ENCODE results near the gene NCOR1.
"Not testable (repeated sequence)": the region's sequence is repeated elsewhere in the genome, so short reads cannot be mapped to it uniquely, and the experiment has no call there.

Gene NCOR1

DNA sequence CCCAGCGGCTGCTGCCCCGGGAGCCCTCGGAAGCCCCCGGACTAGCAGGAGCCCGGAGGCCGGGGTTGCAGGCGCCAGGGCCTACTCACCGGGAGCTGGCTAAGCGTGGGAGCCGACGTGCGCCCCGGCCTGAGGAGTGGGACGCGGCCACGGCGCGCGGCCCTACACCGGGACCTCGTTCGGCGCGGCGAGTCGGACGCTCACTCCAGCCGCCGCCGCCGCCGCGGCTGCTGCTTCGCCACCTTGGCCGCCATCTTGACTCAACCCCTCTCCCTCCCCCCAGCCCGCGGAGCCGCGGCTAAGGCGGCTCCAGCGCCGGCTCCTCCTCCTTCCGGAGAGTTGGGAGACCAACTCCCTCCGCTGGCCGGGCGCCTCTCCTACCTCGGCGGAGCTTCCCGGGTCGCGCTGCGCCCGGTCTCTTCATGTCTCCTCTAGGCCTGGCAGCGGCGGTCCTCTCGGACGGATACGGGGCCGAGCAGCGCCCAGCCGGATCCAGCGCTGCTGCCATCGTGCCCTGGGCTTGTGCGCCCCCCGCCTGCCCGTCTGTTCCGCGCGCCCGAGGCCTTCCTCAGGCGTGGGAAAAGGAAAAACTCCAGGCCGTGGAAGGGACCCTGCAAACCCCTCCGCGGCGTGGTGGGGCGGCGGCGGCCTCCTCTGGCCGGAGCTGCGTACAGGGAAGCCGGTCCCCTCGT, at the start of gene NCOR1:
NCOR1 (minus strand) TSS at position 262 of the 692 bp plus-strand sequence. CDS start 20,965 bp downstream, outside the sequence.
- DNase-seq = peak; percentile 98

DNA sequence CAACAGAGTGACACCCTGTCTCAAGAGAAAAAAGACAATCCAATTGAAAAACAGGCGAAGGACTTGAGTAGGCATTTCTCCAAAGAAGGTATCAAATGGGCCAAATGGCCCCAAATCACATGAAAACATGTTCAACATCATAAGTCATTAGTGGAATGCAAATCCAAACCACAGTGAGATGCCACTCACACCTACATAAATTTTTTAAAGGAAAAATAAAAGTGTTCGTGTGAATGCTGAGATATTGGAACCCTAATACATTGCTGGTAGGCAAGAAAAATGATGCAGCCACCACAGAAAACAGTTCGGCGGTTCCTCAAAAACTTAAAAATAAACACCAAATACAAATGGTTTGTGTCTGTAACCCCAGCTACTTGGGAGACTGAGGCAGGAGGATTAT, 46.9 kb upstream of the NCOR1 start:
- no peak for DNase-seq

DNA sequence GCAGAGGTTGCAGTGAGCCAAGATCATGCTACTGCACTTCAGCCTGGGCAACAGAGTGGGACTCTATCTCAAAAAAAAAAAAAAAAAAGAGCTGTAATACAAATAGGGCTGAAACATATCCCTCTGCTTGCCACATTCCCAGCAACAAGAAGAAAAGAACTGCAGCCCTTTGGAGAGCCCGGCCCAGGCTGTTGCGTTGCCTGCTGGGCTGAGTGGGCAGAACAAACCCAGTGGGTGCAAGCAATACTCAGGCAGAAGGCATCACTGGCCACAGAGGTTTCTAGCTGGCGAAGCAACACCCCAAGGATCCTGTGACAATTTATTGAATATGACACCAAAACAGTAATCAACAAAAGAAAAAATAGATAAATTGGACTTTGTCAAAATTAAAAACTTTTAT, 45.7 kb upstream of the NCOR1 start:
- no peak for DNase-seq

DNA sequence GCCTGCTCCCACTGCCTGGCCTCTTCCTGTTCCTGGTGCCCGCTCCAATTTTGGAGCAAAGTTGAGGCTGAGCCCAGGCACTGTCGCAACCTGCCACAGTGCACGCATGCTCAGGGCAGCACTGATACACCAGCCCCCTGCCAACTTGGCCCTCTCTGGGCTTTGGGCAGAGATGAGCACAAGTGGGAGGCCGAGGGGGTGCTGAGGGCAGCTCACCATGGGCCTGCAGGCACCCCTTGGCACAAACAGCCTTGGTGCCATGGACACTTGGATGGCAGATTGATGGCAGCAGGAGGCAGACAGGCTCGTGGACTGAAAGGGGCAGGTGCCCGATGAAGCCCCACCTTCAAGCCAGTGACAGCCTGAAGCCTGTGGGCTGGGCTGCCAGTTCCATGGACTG, 44.6 kb upstream of the NCOR1 start:
- no peak for DNase-seq

DNA sequence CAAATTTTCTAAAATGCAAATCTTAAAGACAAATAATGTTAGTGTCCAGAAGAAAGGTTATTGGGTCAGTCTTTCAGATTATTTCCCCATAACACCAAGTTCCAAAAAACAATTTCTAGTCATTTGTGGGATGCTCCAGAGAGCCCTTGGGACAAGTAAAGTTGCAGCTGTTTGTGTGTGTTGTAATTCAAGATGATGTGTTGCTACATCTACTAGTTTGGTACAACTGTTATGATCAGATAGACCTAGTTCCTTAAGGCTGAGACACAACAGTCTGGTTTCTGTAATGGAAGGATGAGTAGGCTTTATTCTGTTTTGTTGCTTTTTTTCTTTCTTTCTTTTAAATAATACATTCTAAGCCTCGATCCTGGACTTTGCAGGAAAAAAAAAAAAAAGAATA, 43.6 kb upstream of the NCOR1 start:
- DNase-seq = peak; percentile 52

DNA sequence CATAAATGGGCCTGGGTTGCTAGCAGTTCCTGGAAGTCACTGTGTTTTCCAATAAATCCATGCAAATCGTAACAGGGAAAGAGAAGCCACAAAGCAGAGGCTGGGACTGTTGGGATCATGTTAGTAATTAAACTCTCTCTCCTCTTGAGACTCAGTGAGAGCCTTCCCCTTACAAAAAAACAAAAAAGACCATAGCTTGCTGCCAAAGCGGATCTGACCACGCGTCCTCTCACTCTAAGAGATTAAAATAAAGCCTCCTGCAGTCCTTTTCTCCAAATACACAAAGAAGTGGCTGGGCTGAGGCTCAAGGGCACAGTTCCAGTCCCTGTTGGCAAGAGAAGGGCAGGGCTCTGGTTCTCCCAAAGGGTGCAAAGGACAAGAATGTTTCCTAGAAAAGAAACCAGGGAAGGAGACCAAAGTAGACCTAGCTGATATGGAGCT, 40.2 kb upstream of the NCOR1 start:
- no peak for DNase-seq

DNA sequence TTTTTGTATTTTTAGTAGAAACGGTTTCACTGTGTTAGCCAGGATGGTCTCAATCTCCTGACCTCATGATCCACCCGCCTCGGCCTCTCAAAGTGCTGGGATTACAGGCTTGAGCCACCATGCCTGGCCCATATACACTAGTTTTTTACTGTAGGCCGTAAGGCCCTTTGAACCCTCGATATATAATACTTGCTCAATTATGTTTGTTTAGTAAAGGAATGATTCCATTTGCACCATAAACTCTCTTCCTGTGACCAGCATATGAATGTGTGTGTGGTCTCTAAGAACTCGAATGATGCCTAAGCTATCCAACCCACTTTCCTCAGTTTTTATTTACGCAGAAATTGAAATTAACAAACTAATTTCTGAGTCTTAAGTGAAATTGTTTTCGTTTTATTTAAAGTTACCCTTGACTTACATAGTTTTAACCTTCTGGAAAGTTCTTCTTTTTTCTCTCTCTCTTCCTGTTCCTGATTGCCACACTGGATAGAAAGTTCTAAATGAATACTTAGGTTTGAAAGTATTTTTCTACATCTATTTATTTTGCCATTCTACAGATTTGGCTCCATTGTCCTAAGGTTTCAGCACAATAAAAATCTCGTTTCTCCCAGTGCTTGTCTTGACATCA, 39.6 kb upstream of the NCOR1 start:
- DNase-seq = no peak

DNA sequence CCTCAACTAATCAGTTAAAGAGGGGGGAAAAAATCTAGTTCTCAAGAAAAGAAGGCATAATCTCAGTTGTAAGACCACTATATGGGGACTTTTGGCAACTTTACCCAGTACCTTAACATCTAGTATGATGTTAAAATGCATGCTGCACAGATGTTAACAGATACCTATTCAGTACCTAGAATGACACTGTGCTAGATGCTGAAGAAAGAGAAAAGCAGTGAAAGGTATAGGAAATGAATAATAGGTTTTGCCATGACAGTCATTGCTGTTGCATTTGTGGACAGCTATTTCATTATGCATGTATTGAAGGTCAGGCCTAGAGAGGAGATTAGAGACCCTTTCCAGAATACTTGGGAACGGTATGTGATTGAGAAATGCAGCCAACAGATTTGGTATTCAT, 36.2 kb upstream of the NCOR1 start:
- DNase-seq = no peak

DNA sequence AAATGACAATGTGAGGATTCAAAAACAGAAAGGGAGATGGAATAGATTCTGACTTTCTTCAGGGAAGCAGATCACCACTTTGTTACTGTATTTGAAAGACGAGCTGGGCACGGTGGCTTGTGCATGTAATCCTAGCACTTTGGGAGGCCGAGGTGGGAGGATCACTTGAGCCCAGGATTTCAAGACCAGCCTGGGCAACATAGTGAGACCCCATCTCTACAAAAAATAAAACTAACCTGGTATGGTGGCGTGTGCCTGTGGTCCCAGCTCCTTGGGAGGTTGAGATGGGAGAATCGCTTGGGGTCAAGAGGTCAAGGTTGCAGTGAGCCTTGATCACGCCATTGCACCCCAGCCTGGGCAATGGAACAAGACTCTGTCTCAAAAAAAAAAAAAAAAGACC, 35.7 kb upstream of the NCOR1 start:
- DNase-seq = no peak

DNA sequence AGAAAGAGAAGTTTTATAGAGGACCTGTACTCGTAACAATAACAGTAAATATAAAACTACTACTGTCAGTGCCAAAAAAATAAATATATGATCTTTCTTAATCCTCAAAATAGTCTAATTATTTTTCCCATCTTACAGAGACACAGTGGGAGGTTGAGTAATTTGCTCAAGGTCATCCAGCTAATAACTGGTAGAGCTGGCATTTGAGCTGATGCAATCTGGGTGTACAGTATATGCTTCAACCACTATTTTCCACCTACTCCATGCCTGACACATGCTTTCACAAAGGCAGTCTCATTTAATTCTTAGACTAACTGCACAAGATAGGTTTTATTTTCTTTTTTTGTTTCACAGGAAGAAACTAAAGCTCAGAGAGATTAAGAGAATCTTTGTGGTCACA, 35.3 kb upstream of the NCOR1 start:
- no peak for DNase-seq

DNA sequence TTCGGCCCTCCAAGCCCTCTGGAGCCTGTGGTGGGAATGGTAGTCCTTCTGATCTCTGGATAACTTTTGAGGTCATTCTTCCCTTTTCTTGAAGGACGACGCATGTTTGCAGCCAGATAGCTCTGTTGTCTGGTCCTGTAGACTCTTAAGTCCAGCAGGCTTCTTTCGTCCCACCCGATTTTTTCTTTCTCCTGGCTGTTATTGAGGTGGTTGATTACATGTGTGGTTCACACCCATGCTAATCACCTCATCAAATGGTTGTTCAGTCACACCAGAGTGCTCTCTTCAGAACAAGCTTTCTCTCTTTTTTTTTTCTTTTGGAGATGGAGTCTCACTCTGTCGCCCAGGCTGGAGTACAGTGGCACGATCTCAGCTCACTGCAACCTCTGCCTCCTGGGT, 32.3 kb upstream of the NCOR1 start:
- DNase-seq = no peak

DNA sequence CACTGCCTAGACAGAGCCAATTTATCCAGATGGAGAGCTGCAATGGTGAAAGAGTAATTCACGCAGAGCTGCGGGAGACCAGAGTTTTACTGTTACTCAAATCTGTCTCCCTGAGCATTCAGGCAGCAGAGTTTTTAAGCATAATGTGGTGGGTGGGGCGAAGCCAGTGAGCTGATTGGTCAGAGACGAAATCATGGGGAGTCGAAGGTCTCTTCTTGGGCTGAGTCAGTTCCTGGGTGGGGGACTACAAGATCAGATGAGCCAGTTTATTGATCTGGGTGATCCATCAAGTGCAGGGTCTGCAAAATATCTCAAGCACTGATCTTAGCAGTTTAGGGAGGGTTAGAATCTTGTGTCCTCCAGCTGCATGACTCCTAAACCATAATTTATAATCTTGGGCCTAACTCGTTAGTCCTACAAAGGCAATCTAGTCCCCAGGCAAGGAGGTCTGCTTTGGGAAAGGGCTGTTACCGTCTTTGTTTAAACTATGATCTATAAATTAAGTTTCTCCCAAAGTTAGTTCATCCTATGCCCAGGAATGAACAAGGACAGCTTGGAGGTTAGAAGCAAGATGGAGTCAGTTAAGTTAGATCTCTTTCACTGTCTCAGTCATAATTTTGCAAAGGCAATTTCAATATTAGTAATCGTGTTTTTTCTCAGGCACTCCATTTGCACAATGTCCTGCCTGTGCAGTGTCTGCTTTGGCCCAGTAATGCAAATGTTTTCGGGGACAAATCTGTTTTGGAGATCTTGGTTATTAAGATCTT, 28.6 kb upstream of the NCOR1 start:
- no peak for DNase-seq

DNA sequence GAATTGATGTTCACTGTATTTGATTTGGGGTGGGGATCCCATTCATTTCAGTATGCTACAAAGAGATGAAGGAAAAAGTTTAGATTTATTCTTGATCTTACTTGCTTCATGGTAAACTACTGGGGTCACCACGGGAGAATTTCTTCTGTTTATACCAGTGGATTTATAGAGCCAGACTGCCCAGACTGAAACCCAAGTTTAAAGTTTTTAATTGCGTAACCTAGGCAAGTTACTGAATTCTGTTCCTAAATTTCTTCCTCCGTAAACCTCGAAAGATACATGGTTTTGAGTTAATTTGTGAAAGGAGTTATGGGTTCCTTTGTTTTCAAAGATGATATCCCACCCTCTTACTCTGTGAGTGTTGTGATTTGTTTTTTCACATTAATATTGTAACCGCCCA, 28.1 kb upstream of the NCOR1 start:
- DNase-seq = no peak

DNA sequence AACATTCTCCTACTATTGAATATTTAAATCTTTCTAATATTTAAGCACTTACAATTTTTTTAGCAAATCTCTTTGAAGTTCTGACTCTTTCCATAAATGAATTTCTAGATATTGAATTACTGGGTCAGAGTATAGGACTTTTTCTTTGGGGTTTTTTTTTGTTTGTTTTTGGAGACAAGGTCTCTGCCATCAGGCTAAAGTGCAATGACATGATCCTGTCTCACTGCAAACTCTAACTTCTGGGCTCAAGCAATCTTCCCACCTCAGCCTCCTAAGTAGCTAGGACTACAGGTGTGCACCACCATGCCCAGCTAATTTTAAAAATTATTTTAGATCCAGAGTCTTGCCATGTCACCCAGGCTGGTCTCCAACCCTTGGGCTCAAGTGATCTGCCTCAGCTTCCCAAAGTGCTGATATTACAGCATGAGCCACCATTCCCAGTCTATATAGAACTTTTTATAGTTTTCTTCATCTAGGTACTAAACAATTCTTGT, 26.6 kb upstream of the NCOR1 start:
- no peak for DNase-seq

DNA sequence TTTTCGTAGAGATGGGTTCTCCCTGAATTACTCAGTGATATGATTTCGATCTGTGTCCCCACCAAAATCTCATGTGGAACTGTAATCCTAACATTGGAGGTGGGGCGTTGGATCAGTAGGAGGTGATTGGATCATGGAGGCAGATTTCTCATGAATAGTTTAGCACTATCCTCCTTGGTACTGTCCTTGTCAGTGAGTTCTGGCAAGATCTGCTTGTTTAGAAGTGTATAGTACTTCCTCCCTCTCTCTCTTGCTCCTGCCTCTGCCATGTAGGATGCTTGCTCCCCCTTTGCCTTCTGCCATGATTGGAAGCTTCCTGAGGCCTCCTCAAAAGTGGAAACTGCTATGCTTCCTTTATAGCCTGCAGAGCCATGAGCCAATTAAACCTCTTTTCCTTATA, 24.6 kb upstream of the NCOR1 start:
- DNase-seq = no peak

DNA sequence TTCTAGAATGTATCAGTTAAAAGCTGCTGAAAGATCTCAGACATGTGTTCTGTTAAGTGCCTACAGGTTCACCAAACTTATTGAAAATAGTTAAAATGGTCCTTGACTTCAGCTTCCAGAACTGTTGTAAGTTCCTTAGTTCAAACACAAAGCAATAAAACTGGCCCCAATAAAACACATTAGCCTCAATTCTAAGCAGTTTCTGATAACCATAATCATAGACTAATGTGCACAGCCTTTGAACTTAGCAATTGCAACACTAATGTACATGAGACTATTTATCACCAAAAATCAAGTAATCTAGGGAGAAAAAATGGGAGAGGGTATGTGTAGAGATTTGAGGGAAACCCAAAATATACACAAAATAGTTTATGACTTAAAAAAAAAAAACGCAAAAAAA, 17.1 kb upstream of the NCOR1 start:
- no peak for DNase-seq

DNA sequence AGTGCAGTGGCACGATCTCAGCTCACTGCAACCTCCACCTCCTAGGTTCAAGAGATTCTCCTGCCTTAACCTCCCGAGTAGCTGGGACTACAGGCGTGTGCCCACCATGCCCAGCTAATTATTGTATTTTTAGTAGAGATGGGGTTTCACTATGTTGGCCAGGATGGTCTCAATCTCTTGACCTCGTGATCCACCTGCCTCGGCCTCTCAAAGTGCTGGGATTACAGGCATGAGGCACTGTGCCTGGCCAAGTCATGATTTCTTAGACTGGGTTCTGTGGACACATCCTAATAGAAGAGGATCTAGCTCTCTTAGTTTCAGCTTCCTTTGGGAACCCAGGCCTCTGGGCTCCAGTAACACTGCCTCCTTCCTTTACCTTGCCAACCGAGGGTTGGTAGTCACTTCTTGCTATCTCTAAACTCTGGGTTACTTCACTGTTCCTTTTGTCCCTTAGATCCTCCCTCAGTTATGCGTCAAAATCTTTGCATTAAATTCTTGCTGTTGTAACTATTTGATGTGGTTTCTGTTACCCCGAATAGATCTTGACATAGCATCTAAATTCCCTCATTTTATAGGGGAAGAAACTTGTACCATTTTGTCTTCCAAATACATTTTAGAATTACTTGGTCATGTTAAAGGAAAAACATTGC, 14.7 kb upstream of the NCOR1 start:
- not testable (repeated sequence) for DNase-seq

DNA sequence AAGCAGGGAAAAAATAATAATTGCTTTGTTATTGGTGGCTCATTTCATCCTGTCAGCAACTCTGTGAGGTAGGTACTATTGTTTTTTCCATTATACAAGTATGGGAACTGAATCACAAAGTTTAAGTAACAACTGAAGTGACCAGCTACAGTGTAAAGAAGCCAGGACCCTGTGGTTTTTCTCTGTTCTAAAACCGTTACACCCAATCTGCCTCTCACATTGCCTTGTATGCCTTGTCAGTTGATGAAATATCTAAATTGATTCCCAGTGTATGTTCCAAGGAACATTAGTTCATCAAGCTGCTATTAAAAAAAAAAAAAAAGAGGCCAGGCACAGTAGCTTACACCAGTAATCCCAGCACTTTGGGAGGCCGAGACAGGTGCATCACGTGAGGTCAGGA, 7.1 kb upstream of the NCOR1 start:
- no peak for DNase-seq

DNA sequence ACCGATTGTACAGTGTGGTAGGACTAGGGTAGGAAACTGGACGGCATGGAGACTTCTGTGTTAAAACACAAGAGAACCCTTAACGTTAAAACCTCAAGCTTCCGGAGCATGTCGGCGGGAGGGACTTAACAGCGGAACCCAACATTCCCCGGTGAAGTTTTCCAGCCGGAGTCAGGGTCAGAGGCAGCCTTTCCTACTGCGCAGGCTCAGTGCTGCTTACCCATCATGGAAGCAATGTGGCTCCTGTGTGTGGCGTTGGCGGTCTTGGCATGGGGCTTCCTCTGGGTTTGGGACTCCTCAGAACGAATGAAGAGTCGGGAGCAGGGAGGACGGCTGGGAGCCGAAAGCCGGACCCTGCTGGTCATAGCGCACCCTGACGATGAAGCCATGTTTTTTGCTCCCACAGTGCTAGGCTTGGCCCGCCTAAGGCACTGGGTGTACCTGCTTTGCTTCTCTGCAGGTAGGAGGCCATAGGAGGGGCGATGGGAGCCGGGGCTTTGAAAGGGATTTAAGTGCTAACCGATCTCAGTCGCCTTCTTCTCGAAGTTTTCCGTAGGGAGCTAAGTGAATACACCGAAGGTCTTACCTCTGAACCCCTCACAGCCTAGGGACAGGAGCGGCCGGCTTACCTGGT, 1.8 kb upstream of the NCOR1 start, which contains the start of gene PIGL:
PIGL (plus strand) TSS at position 209 of the 634 bp plus-strand sequence; CDS start at position 226, 17 bp downstream.
- DNase-seq = peak; percentile 98

DNA sequence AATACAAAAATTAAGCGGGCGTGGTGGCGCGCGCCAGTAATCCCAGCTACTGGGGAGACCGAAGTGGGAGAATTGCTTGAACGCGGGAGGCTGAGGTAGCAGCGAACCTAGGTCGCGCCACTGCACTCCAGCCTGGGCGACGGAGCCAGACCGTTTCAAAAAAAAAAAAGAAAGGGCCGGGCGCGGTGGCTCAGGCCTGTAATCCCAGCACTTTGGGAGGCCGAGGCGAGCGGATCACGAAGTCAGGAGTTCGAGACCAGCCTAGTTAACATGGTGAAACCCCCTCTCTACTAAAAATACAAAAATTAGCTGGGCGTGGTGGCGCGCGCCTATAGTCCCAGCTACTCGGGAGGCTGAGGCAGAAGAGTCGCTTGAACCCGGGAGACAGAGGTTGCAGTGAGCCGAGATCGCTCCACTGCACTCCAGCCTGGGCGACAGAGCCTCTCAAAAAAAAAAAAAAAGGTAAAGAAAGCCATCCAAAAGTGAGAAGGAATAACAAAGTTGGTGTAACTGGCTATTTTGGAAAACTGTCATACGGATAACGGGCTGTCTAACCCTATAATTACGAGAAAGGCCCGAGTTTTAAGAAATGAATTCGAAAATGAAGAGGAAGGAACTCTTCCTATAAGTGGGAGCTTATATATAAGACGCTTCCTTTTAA, 1.1 kb upstream of the NCOR1 start:
- not testable (repeated sequence) for DNase-seq

DNA sequence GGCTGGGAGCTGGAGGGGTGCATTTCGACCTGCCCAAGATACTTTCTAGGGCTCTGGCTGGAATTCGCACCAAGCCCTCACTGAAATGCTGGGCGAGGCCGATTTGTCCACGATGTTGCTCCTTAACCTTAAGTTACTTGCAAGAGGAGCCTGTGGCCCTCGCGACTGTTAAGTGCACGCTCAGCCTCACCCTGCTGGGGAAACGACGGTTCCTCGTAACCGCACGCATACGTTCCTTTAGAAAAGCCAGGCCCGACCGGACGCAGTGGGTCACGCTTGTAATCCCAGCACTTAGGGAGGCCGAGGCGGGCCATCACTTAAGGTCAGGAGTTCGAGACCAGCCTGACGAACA, 607 bp upstream of the NCOR1 start:
- DNase-seq = no peak

DNA sequence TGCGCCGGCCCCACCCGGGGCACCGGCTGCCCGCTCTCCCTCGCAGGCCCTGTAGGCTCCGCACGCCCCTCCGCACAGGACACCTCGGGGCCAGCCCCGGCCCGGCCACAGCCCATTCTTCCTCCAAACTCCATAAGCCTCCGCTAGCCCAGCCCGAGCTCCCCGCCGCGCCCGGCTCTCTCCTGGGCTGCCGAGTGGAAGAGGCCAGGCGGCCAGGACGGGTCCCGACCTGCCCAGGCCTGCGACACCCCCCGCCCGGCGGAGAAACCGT, 397 bp downstream of the NCOR1 start:
- DNase-seq = peak; percentile 69
